HG03060 (cell line): Measurements from ENCODE around the gene MAN2A1.
A peak's percentile ranks its signal among the peaks of the same experiment; 100 is the strongest.
"Not testable (repeated sequence)": the region's sequence is repeated elsewhere in the genome, so short reads cannot be mapped to it uniquely, and the experiment has no call there.

Experiments
- ATAC-seq: cut with Tn5 transposase; IDR thresholded peaks from one replicate; pipeline ENCODE4 v1.9.1; 2021; ENCODE audit warnings: low read depth, moderate number of reproducible peaks; ENCODE audit not compliant: unreplicated experiment

The MAN2A1 gene

GRCh38 chr5:109748546-109748945, 58.8 kb downstream of the MAN2A1 start:
- ATAC-seq = no peak

GRCh38 chr5:109750463-109750862, 60.7 kb downstream of the MAN2A1 start:
- no peak for ATAC-seq

- ATAC-seq = no peak
Observed at GRCh38 chr5:109753279-109753678, 63.6 kb downstream of the MAN2A1 start.

- no peak for ATAC-seq
Observed at GRCh38 chr5:109754319-109754718, 64.6 kb downstream of the MAN2A1 start.

- no peak for ATAC-seq
Observed at GRCh38 chr5:109755761-109756160, 66.0 kb downstream of the MAN2A1 start.

- no peak for ATAC-seq
Observed at GRCh38 chr5:109756543-109757185, 66.9 kb downstream of the MAN2A1 start.

- no peak for ATAC-seq
Observed at GRCh38 chr5:109757490-109757889, 67.8 kb downstream of the MAN2A1 start.

GRCh38 chr5:109759306-109759705, 69.6 kb downstream of the MAN2A1 start:
- no peak for ATAC-seq

GRCh38 chr5:109760130-109760529, 70.4 kb downstream of the MAN2A1 start:
- ATAC-seq = not testable (repeated sequence)

GRCh38 chr5:109762821-109763220, 73.1 kb downstream of the MAN2A1 start:
- ATAC-seq = no peak

GRCh38 chr5:109767184-109767995, 77.7 kb downstream of the MAN2A1 start:
- no peak for ATAC-seq

GRCh38 chr5:109767997-109768396, 78.3 kb downstream of the MAN2A1 start:
- no peak for ATAC-seq

- no peak for ATAC-seq
Observed at GRCh38 chr5:109769597-109770291, 80.0 kb downstream of the MAN2A1 start.

- no peak for ATAC-seq
Observed at GRCh38 chr5:109775130-109775529, 85.4 kb downstream of the MAN2A1 start.

- ATAC-seq = no peak
Observed at GRCh38 chr5:109779036-109779735, 89.5 kb downstream of the MAN2A1 start.

- no peak for ATAC-seq
Observed at GRCh38 chr5:109784687-109785086, 95.0 kb downstream of the MAN2A1 start.

- ATAC-seq = no peak
Observed at GRCh38 chr5:109786206-109786855, 96.6 kb downstream of the MAN2A1 start.

- peak; percentile 96 for ATAC-seq
Observed at GRCh38 chr5:109788596-109788995, 98.9 kb downstream of the MAN2A1 start.

- no peak for ATAC-seq
Observed at GRCh38 chr5:109792613-109793012, 102.9 kb downstream of the MAN2A1 start.

GRCh38 chr5:109803854-109804253, 114.1 kb downstream of the MAN2A1 start:
- no peak for ATAC-seq
